HepG2 (cell line): Measurements from ENCODE around the gene ZBTB9. TPM values are rescaled to one million over a fixed set of nuclear protein-coding genes. Genes with fewer than 3 reads are reported as not detected.
A peak's percentile ranks its signal among the peaks of the same experiment; 100 is the strongest.

Experiments used
- ARID5B ChIP-seq: IDR thresholded peaks from 2 replicates; pipeline ENCODE4 v1.4.0; 2020; ENCODE audit warnings: mild to moderate bottlenecking, missing genetic modification reagents
- BCL6 ChIP-seq: IDR thresholded peaks from 2 replicates; pipeline ENCODE4 v1.6.1; 2016; ENCODE audit warnings: missing genetic modification reagents, missing compliant biosample characterization
- CENPX ChIP-seq: sonication (generic); formaldehyde crosslinking; IDR thresholded peaks from 2 replicates; pipeline ENCODE4 v1.9.0; 2021; ENCODE audit warnings: mild to moderate bottlenecking, missing genetic modification reagents, moderate library complexity
- GLI4 ChIP-seq: sonication (generic); formaldehyde crosslinking; IDR thresholded peaks from 2 replicates; pipeline ENCODE4 v1.5.1; 2020; ENCODE audit warnings: missing genetic modification reagents, mild to moderate bottlenecking, moderate library complexity, borderline replicate concordance
- PLSCR1 ChIP-seq: sonication (generic); formaldehyde crosslinking; IDR thresholded peaks from 2 replicates; pipeline ENCODE4 v1.5.0; 2020; ENCODE audit warnings: missing genetic modification reagents, mild to moderate bottlenecking, borderline replicate concordance
- RCOR2 ChIP-seq: IDR thresholded peaks from 2 replicates; pipeline ENCODE4 v1.6.1; 2016; ENCODE audit warnings: missing biosample characterization, missing genetic modification reagents
- SRSF9 ChIP-seq: fragments of 200-400 bp; formaldehyde crosslinking; IDR thresholded peaks from 2 replicates; pipeline ENCODE4 v1.6.1; 2018; ENCODE audit warnings: borderline replicate concordance, mild to moderate bottlenecking, low read depth, low read length; ENCODE audit not compliant: insufficient read depth, poor library complexity, severe bottlenecking
- ZNF547 ChIP-seq: sonication (generic); formaldehyde crosslinking; IDR thresholded peaks from 2 replicates; pipeline ENCODE4 v1.5.1; 2020; ENCODE audit warnings: mild to moderate bottlenecking, missing genetic modification reagents
- polyA plus RNA-seq, 8 experiments: library from polyadenylated mRNA; depleted of rRNA in 3 of 8; stranded (reverse) in 7 of 8; unstranded in 1 of 8; fragments of >200 nt; fragmentation: Illumina TruSeq in 4 of 8; extraction: Trizol in 4 of 8; gene quantifications; 2 replicates each; pipeline versions ENCODE4 v1.2.1 to v1.2.3, GENCODE V29; 2011 to 2016; ENCODE audit warnings: low read depth in 4 of 8, missing spikeins in 1 of 8, mixed read lengths in 1 of 8; ENCODE audit not compliant: insufficient read depth in 1 of 8
- total RNA-seq, 5 experiments: library from RNA; depleted of rRNA; stranded (reverse); fragments of >200 nt; fragmentation: Illumina TruSeq; extraction: Trizol; gene quantifications; 2 replicates each; pipeline ENCODE4 v1.2.3, GENCODE V29; 2016; ENCODE audit warnings: low read depth in 1 of 5
- TF ChIP-seq, protein P1 (sequence below): sonication (generic); formaldehyde crosslinking; IDR thresholded peaks from 2 replicates; pipeline ENCODE4 v1.4.0; 2020; ENCODE audit warnings: missing genetic modification reagents
- TF ChIP-seq, protein P2 (sequence below): sonication (generic); formaldehyde crosslinking; IDR thresholded peaks from 2 replicates; pipeline ENCODE4 v1.4.0; 2020; ENCODE audit warnings: low read depth, mild to moderate bottlenecking, missing genetic modification reagents
- TF ChIP-seq, protein P3 (sequence below): sonication (generic); formaldehyde crosslinking; IDR thresholded peaks from 2 replicates; pipeline ENCODE4 v1.5.0; 2020; ENCODE audit warnings: mild to moderate bottlenecking, missing genetic modification reagents, borderline replicate concordance

The ZBTB9 gene
- total and polyA plus RNA-seq, 2 of the 13 experiments (the other 11 are each of a cell fraction or from before 2014, with no cell fraction given), result 5.3 to 9.2 TPM

- TF ChIP-seq, protein P1, sequence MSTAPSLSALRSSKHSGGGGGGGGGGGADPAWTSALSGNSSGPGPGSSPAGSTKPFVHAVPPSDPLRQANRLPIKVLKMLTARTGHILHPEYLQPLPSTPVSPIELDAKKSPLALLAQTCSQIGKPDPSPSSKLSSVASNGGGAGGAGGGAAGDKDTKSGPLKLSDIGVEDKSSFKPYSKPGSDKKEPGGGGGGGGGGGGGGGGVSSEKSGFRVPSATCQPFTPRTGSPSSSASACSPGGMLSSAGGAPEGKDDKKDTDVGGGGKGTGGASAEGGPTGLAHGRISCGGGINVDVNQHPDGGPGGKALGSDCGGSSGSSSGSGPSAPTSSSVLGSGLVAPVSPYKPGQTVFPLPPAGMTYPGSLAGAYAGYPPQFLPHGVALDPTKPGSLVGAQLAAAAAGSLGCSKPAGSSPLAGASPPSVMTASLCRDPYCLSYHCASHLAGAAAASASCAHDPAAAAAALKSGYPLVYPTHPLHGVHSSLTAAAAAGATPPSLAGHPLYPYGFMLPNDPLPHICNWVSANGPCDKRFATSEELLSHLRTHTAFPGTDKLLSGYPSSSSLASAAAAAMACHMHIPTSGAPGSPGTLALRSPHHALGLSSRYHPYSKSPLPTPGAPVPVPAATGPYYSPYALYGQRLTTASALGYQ, result peak; percentile 86
- TF ChIP-seq, protein P2, sequence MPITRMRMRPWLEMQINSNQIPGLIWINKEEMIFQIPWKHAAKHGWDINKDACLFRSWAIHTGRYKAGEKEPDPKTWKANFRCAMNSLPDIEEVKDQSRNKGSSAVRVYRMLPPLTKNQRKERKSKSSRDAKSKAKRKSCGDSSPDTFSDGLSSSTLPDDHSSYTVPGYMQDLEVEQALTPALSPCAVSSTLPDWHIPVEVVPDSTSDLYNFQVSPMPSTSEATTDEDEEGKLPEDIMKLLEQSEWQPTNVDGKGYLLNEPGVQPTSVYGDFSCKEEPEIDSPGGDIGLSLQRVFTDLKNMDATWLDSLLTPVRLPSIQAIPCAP (CRISPR knock-in tag), result peak; percentile 91
- TF ChIP-seq RCOR2, result no peak
- TF ChIP-seq SRSF9, result no peak
- peak; percentile 83; the same call in 1 of the 2 replicates for TF ChIP-seq PLSCR1 (CRISPR knock-in tag)
- peak; percentile 88; the same call in 1 of the 2 replicates for TF ChIP-seq GLI4
- TF ChIP-seq BCL6, result peak; percentile 51
- TF ChIP-seq ZNF547, result peak; percentile 93
- TF ChIP-seq, protein P3, sequence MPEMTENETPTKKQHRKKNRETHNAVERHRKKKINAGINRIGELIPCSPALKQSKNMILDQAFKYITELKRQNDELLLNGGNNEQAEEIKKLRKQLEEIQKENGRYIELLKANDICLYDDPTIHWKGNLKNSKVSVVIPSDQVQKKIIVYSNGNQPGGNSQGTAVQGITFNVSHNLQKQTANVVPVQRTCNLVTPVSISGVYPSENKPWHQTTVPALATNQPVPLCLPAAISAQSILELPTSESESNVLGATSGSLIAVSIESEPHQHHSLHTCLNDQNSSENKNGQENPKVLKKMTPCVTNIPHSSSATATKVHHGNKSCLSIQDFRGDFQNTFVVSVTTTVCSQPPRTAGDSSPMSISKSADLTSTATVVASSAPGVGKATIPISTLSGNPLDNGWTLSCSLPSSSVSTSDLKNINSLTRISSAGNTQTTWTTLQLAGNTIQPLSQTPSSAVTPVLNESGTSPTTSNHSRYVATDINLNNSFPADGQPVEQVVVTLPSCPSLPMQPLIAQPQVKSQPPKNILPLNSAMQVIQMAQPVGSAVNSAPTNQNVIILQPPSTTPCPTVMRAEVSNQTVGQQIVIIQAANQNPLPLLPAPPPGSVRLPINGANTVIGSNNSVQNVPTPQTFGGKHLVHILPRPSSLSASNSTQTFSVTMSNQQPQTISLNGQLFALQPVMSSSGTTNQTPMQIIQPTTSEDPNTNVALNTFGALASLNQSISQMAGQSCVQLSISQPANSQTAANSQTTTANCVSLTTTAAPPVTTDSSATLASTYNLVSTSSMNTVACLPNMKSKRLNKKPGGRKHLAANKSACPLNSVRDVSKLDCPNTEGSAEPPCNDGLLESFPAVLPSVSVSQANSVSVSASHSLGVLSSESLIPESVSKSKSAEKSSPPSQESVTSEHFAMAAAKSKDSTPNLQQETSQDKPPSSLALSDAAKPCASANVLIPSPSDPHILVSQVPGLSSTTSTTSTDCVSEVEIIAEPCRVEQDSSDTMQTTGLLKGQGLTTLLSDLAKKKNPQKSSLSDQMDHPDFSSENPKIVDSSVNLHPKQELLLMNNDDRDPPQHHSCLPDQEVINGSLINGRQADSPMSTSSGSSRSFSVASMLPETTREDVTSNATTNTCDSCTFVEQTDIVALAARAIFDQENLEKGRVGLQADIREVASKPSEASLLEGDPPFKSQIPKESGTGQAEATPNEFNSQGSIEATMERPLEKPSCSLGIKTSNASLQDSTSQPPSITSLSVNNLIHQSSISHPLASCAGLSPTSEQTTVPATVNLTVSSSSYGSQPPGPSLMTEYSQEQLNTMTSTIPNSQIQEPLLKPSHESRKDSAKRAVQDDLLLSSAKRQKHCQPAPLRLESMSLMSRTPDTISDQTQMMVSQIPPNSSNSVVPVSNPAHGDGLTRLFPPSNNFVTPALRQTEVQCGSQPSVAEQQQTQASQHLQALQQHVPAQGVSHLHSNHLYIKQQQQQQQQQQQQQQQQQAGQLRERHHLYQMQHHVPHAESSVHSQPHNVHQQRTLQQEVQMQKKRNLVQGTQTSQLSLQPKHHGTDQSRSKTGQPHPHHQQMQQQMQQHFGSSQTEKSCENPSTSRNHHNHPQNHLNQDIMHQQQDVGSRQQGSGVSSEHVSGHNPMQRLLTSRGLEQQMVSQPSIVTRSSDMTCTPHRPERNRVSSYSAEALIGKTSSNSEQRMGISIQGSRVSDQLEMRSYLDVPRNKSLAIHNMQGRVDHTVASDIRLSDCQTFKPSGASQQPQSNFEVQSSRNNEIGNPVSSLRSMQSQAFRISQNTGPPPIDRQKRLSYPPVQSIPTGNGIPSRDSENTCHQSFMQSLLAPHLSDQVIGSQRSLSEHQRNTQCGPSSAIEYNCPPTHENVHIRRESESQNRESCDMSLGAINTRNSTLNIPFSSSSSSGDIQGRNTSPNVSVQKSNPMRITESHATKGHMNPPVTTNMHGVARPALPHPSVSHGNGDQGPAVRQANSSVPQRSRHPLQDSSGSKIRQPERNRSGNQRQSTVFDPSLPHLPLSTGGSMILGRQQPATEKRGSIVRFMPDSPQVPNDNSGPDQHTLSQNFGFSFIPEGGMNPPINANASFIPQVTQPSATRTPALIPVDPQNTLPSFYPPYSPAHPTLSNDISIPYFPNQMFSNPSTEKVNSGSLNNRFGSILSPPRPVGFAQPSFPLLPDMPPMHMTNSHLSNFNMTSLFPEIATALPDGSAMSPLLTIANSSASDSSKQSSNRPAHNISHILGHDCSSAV, result no peak; the same call in 1 of the 2 replicates
- no peak for TF ChIP-seq CENPX (CRISPR knock-in tag)
- TF ChIP-seq ARID5B (CRISPR knock-in tag), result peak; percentile 74; the same call in 1 of the 2 replicates
These were observed 36.3 kb upstream of the ZBTB9 start, which contains the start of gene CUTA (continued) for GRCh38 chr6:33417903-33418689.
